NCI-H1694 treated with DMSO at 0.1 percent for 48 hours (cell line): ENCODE results near the gene GSK3B.

Source experiments
- DNase-seq: peaks from one replicate; lab custom pipeline; 2025; lab: John Stamatoyannopoulos, UW

Gene GSK3B

GRCh38 chr3:120093911-120094775, at the start of gene GSK3B:
GSK3B (minus strand) TSS chr3:120094447; CDS start chr3:120093434, 1,013 bp downstream.
- peak; percentile 53 for DNase-seq

GRCh38 chr3:120143676-120144075, 49.4 kb upstream of the GSK3B start:
- no peak for DNase-seq

GRCh38 chr3:120142236-120142635, 48.0 kb upstream of the GSK3B start:
- no peak for DNase-seq

DNA sequence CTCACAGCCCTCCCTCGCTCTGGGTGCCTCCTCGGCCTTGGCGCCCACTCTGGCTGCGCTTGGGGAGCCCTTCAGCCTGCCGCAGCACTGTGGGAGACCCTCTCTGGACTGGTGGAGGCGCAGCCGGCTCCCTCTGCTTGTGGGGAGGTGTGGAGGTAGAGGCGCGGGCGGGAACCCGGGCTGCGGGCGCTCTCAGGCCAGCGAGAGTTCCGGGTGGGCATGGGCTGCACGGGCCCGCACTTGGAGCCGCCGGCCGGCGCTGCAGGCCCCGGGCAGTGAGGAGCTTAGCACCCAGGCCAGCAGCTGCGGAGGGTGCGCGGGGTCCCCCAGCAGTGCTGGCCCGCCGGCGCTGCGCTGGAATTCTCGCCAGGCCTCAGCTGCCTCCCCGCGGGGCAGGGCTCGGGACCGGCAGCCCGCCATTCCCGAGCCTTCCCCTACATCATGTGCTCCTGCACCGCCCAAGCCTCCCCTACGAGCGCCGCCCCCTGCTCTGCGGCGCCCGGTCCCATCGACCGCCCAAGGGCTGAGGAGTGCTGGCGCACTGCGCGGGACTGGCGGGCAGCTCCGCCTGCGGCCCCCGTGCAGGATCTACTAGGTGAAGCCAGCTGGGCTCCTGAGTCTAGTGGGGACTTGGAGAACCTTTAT, 46.0 kb upstream of the GSK3B start:
- no peak for DNase-seq

GRCh38 chr3:120139140-120139539, 44.9 kb upstream of the GSK3B start:
- DNase-seq, result no peak

GRCh38 chr3:120137548-120137947, 43.3 kb upstream of the GSK3B start:
- DNase-seq, result no peak

GRCh38 chr3:120130656-120131055, 36.4 kb upstream of the GSK3B start:
- DNase-seq, result no peak

DNA sequence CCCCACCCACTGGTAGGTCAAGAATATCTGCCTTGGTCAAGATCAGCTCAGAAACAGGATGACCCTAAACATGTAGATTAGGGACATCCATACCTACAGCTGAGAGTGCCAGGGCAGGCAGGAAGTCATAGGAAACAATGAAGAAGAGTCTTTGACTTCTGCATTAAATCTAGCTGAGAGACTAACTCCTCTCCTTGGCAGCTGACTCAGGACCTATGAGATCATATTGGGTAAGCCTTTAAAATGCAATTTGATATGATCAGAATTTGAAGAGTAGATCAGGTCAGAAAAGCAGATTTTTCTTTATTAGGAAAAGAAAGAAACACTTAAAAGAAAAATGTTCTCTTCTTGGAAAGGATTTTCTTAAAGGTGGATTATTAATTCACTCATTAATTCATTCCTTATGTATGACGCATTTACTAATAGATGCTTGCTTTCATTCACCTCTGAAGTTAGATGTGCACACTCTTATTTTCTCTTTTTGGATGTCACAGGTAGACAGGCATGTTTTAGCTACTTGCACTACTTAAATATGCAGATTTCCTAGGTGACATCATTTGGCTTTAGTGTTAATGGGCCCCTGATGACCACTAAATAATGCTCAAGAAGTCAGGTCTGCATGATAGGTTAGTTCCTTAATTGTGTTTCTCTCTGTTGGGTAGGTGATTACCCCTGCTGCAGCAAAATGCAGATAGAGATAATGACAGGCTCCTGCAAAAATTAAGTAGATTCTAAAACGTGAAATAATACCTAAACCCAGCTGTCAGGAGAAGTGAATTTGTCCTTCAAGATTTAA, 35.7 kb upstream of the GSK3B start:
- DNase-seq, result no peak

DNA sequence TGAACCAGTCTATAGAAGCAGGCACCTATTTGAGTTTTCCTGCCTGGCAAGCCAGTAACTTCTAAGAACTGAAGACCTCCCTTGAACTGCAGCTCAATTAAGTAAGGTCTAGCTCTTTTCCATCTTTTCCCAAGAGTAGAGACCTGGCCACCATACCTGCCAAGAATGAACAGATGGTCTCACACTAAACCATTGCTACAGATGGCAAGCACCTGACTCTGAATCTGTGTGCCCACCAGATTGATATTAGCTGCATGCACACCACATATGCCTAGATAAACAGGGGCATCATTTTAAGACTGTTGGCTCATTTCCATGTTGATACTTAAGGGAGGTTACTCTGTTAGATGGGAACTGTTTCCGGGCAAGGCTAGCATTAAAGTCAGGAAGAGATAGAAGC, 34.8 kb upstream of the GSK3B start:
- DNase-seq, result peak; percentile 83

- DNase-seq, result no peak
Observed at GRCh38 chr3:120125992-120126391, 31.7 kb upstream of the GSK3B start.

DNA sequence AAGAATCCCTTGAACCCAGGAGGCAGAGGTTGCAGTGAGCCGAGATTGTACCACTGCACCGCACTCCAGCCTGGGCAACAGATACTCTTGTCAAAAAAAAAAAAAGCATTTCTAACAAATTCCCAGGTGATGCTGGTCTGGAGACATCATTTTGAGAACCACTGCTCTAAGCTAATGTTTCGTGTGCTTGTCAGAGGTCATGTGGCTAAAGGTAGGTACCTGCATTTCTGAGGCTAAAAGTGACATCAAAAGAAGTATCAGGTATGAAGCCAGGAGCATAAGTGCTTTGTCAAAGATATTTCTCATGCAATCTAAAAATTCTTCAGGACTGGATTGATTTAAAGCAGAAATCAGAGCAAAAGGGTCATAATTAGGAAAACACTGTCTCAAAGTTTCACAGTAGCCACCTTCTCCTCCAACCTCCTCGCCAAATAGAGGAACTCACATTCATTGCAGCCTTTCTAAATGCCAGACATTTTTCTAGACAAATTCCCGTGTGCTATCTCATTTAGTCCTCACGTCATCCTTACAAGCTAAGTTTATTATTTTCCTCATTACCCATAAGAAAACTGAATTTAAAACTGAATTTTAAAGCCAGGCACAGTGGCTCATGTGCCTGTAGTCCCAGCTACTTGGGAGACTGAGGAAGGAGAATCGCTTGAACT, 25.7 kb upstream of the GSK3B start:
- DNase-seq, result no peak

DNA sequence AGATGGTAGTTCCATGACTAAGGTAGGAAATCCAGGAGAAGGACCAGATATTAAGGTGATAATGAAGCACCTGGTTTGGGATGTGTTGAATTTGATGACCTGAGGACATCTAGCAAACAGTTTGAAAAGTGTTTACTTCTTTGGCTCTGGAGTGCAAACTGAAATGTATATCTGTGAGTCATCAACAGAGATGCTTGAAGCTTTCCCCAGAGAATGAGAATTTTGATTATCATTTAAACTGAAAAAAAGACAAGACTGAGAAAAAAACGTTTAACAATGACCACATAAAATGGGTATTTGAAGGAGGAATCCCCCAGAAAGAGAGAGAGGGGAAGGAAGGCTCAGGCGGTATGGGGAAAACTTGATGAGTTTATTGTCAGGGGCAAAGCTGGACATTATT, 20.7 kb upstream of the GSK3B start:
- no peak for DNase-seq

GRCh38 chr3:120114376-120114775, 20.1 kb upstream of the GSK3B start:
- DNase-seq, result no peak

- no peak for DNase-seq
Observed at GRCh38 chr3:120113128-120114116, 19.2 kb upstream of the GSK3B start.

DNA sequence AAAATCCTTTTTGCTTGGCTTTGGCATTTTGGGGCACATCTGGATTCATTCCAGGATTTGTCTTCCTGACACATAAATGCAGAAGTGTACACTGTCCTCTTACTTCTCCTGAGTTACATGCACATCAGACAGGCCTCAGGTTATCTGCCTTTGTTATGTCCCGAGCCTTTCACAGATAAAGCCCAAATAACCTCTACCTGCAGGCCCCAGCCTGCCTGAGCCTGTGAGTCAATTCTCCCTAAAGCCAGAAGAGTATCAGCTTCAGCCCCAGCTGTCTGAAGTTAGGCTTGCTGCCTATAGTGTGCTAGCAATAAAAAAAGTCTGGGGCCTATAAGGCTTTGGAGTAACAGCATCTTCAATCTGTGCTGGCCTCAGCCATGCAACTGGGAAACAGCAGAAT, 17.7 kb upstream of the GSK3B start:
- DNase-seq, result peak; percentile 29

DNA sequence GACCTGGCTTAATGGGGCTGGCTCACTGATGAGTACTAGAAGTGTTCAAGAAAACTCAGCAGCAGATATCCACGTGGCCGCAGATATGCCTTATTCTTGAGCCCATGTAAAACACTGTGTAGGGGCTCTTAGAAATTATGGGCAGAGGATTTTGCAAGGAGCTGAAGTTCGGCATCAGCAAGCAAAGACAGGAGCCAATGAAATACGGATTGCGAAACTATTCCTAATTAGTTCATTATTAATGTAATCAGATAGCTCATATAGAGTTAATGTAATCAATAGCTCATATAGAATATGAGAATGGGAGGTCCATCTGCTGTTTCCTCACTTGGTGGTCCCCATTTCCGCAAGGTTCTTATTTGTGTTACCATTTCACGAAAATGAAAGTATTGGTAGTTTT, 9.0 kb upstream of the GSK3B start:
- DNase-seq, result no peak

DNA sequence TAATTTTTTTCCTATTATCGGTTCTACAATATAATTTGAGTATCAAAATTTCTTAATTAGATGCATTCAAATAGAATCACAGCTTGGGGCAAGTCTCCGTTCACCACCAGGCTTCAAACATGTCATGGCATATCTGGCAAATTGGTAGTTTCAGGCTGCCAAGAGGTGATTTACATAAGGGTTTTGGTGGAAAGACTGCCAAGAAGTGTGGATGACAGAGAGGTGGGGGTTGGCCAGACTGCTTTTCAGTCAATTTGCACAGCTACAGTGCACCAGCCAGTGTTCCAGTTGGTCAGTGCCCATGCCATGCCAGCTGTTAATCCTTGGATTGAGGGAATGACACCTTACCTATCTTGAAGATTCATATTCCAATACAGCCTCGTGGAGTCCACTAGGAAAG, 8.4 kb upstream of the GSK3B start:
- DNase-seq, result peak; percentile 88

- DNase-seq, result peak; percentile 60
Observed at GRCh38 chr3:120102232-120102631, 8.0 kb upstream of the GSK3B start.

DNA sequence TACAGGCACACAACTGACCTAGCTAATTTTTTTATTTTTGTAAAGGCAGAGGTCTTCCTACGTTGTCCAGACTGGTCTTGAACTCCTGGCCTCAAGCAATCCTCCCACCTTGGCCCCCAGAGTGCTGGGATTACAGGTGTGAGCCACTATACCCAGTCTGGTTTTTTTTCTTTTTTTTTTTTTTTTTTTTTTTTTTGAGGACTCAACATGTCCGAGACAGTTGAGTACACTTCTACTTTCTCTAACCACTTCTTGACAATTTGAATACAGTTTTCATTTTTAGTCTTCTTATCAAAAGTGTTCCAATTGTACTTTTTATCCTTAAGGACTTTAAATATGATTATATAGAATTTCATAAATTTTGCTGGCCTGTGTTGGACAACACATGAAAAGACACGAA, 7.4 kb upstream of the GSK3B start:
- no peak for DNase-seq

- no peak for DNase-seq
Observed at GRCh38 chr3:120100711-120101110, 6.5 kb upstream of the GSK3B start.

- DNase-seq, result no peak
Observed at GRCh38 chr3:120098710-120099109, 4.5 kb upstream of the GSK3B start.
